H1 (cell line): Measurements from ENCODE around the gene PLXNA4.

Experiments used
- CBX5 ChIP-seq: fragments of 300-800, 300-1000 bp; sonication (generic); IDR thresholded peaks from 2 replicates; pipeline ENCODE4 v1.7.1; 2016; ENCODE audit warnings: antibody characterized with exemption, low read length, low read depth
- CREB1 ChIP-seq: IDR thresholded peaks from 2 replicates; pipeline ENCODE4 v1.6.1; 2012; ENCODE audit warnings: inconsistent platforms
- CTCF ChIP-seq, 3 experiments: IDR thresholded peaks; 1 replicate in 2 of 3; 2 replicates in 1 of 3; pipeline versions ENCODE4 v1.5.1 to v1.6.1; 2011; ENCODE audit warnings: low read length in 3 of 3, mild to moderate bottlenecking in 3 of 3, inconsistent platforms in 2 of 3, low read depth in 1 of 3, moderate library complexity in 1 of 3; ENCODE audit not compliant: insufficient read depth in 1 of 3; ENCODE audit errors: control extremely low read depth in 1 of 3
- EP300 ChIP-seq, 2 experiments: IDR thresholded peaks; 1 replicate in 1 of 2; 2 replicates in 1 of 2; pipeline ENCODE4 v1.6.1; 2011 to 2012; ENCODE audit warnings: low read depth in 2 of 2, low read length in 2 of 2, mild to moderate bottlenecking in 2 of 2, borderline replicate concordance in 1 of 2, inconsistent platforms in 1 of 2, moderate library complexity in 1 of 2
- FOSL1 ChIP-seq: IDR thresholded peaks from 2 replicates; pipeline ENCODE4 v1.6.1; 2011; ENCODE audit warnings: mild to moderate bottlenecking, low read depth, low read length, moderate library complexity; ENCODE audit not compliant: insufficient read depth
- MAFK ChIP-seq: IDR thresholded peaks from 2 replicates; pipeline ENCODE4 v1.6.1; 2012; ENCODE audit warnings: low read depth, mild to moderate bottlenecking, improper control_type of control experiment, low read length
- POLR2A ChIP-seq, 2 experiments: IDR thresholded peaks; 1 replicate in 1 of 2; 2 replicates in 1 of 2; pipeline ENCODE4 v1.6.1; 2011; ENCODE audit warnings: low read depth in 2 of 2, low read length in 2 of 2, mild to moderate bottlenecking in 2 of 2; ENCODE audit errors: control extremely low read depth in 1 of 2
- POU5F1 ChIP-seq: IDR thresholded peaks from 2 replicates; pipeline ENCODE4 v1.6.1; 2011; ENCODE audit warnings: low read depth, mild to moderate bottlenecking, low read length, moderate library complexity
- RBBP5 ChIP-seq: IDR thresholded peaks from 2 replicates; pipeline ENCODE4 v1.7.1; 2012; ENCODE audit warnings: low read depth, mild to moderate bottlenecking, inconsistent platforms, low read length, moderate library complexity, borderline replicate concordance
- TAF7 ChIP-seq: optimal IDR thresholded peaks from 2 replicates; pipeline ENCODE3; 2011; ENCODE audit warnings: low read depth, mild to moderate bottlenecking, inconsistent platforms, low read length, moderate library complexity, borderline replicate concordance
- TCF12 ChIP-seq: IDR thresholded peaks from 2 replicates; pipeline ENCODE4 v1.6.1; 2011; ENCODE audit warnings: low read depth, mild to moderate bottlenecking, low read length

DNA sequence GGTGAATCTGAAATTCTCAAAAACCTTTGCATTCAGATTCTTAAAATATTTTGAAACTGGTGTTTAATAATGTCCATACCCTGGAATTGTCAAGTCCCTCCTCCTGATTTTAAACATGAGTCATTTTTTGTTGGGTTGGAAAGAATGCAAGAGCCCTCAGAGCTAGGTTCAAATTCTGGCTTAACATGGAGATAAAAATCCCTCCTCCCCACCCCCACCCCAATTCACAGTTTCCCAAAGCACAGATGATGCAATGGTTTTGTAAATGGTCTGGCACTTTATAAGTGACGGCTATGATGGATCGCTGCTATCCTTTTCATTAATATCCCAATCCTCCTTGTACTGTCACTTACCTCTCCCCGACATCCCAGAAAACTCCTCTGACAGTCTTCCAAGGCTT is 332.8 kb downstream of the PLXNA4 start:
- no peak for TF ChIP-seq FOSL1
- no peak for TF ChIP-seq EP300 (IDR thresholded peaks at IDR 0.05; ENCODE audit: borderline replicate concordance in 1 of 2, low read depth in 2 of 2, low read length in 2 of 2)
- TF ChIP-seq CTCF (IDR thresholded peaks at IDR 0.05; ENCODE audit: control extremely low read depth in 1 of 3, insufficient read depth in 1 of 3, low read depth in 1 of 3, low read length in 3 of 3), result no peak
- TF ChIP-seq POU5F1, result no peak
- TF ChIP-seq RBBP5, result no peak
- TF ChIP-seq POLR2A (IDR thresholded peaks at IDR 0.05; ENCODE audit: control extremely low read depth in 1 of 2, low read depth in 2 of 2, low read length in 2 of 2), result no peak
- no peak for TF ChIP-seq TCF12
- no peak for TF ChIP-seq CBX5
- TF ChIP-seq MAFK, result no peak
- TF ChIP-seq TAF7, result no peak
- no peak for TF ChIP-seq CREB1
